GM10248 (cell line): ENCODE results near the gene PKNOX1.
"Not testable (repeated sequence)": the region's sequence is repeated elsewhere in the genome, so short reads cannot be mapped to it uniquely, and the experiment has no call there.

Experiments used
- CTCF ChIA-PET: fragments of 300-600 bp; sonication (Branson Sonifier 250); formaldehyde crosslinking; extraction: SDS; loops from one replicate; lab custom pipeline; 2021; ENCODE audit warnings: antibody characterized with exemption; lab: Yijun Ruan, JAX
- POLR2A ChIA-PET: fragments of 350-650 bp; sonication (Branson Sonifier 250); formaldehyde crosslinking; extraction: SDS; loops from one replicate; lab custom pipeline; 2020; ENCODE audit warnings: antibody characterized with exemption; lab: Yijun Ruan, JAX
- DNase-seq: peaks from one replicate; pipeline ENCODE4 v3.0.0; 2012; ENCODE audit errors: extremely low spot score
- CTCF ChIP-seq: IDR thresholded peaks from 2 replicates; pipeline ENCODE4 v1.5.1; 2012; ENCODE audit warnings: mild to moderate bottlenecking, low read depth; ENCODE audit errors: extremely low read depth, missing control alignments, control extremely low read depth

The PKNOX1 gene

DNA sequence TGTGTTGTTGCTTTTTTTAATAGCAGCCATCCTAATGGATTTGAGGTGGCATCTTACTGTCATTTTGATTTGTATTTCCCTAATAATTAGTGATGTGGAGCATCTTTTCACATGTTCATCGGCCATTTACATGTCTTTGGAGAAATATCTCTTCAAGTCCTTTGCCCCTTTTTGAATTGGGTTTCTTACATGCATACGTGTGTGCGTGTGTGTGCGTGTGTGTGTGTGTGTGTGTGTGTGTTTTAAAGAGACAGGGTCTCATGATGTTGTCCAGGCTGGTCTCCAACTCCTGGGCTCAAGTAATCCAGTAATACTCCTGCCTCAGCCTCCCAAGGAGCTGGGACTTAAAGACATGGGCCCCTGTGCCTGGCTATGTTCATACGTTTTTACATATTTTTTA lies 9.5 kb downstream of the PKNOX1 start:
- ChIA-PET CTCF (no interaction called here), POLR2A (no interaction called here)
- DNase-seq: no peak
- no peak for TF ChIP-seq CTCF

GRCh38 chr21:42986125-42986783 lies 11.9 kb downstream of the PKNOX1 start:
- CTCF ChIA-PET: no interaction called here

GRCh38 chr21:42988236-42988965 lies 14.0 kb downstream of the PKNOX1 start:
- DNase-seq: no peak
- ChIA-PET POLR2A (no interaction called here), CTCF (interaction anchor here (1.0 to 1.5 kb wide), 2 partner anchors 9 to 11 kb away, joined by 3 to 4 read pairs; no protein-coding TSS in a partner anchor)
- no peak for TF ChIP-seq CTCF

More at GRCh38 chr21:42986125-42986783, 11.9 kb downstream of the PKNOX1 start:
- no peak for TF ChIP-seq CTCF
- POLR2A ChIA-PET: interaction anchor here (0.6 kb wide), 1 partner anchor 9 kb away, joined by 8 read pairs; no protein-coding TSS in a partner anchor
- no peak for DNase-seq

GRCh38 chr21:42989370-42989769 lies 15.0 kb downstream of the PKNOX1 start:
- DNase-seq, POLR2A ChIA-PET: not testable (repeated sequence)
- CTCF ChIA-PET: interaction anchor here (0.9 to 1.2 kb wide), 3 partner anchors 8 to 39 kb away, joined by 3 read pairs; no protein-coding TSS in a partner anchor

GRCh38 chr21:42989816-42990650 lies 15.7 kb downstream of the PKNOX1 start:
- POLR2A ChIA-PET: no interaction called here
- CTCF ChIA-PET: interaction anchor here (0.9 to 1.2 kb wide), 3 partner anchors 8 to 38 kb away, joined by 3 read pairs; no protein-coding TSS in a partner anchor
- DNase-seq: no peak
- no peak for TF ChIP-seq CTCF

DNA sequence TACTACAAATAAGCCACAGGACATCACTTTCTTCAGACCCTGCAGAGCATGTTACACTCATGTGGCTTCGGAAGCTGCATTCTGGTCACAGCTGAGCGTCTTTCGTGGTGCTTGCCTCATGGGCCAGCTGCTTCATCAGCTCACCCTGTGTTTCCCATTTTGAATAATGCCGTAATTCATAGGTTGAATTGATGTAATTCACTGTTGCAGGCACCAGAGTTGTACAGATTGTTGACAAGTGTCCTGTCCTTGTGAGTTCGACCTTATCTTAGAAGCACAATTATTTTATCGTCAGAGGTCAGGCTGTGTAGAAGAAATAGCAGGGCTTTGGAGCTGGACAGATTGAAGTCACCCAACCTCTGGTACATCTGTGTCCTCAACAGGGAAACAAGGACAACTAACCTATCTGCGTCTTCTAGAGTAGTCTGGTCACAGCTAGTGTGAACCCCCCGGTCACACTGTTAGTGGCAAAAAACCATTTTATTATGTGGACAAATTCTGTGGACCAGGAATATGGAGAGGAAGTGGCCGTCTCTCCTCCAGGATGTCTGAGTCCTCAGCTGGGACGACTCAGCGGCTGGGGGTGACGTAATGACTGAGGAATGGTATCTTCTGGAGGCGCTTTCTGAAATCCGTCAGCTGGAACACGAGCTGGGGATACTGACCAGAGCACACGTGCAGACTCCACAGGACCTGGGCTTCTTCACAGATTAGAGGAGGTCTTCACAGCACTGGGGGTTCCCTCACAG lies 17.8 kb downstream of the PKNOX1 start:
- ChIA-PET POLR2A (no interaction called here), CTCF (interaction anchor here (0.8 kb wide), 1 partner anchor 12 kb away, joined by 3 read pairs; no protein-coding TSS in a partner anchor)
- TF ChIP-seq CTCF: no peak
- no peak for DNase-seq
